Astrocyte of the spinal cord (primary cell): ENCODE results near the gene FNDC3A.

Source experiments
- DNase-seq: peaks from one replicate; pipeline ENCODE4 v3.0.0; 2011; ENCODE audit warnings: low read depth, low spot score
- H3K4me3 ChIP-seq: 2 replicates; pipeline ENCODE4 v1.5.1; 2011; ENCODE audit warnings: low read depth, mild to moderate bottlenecking, low read length, moderate library complexity
- in situ Hi-C: cut with HindIII; loops from 2 replicates; pipeline ENCODE4 v1.10.0; 2017; ENCODE audit warnings: low sequenced_read_pairs
- TF ChIP-seq, protein P1 (sequence below): IDR thresholded peaks from 2 replicates; pipeline ENCODE4 v1.5.1; 2012; ENCODE audit warnings: low read depth, mild to moderate bottlenecking, low read length, inconsistent platforms

Gene FNDC3A

DNA sequence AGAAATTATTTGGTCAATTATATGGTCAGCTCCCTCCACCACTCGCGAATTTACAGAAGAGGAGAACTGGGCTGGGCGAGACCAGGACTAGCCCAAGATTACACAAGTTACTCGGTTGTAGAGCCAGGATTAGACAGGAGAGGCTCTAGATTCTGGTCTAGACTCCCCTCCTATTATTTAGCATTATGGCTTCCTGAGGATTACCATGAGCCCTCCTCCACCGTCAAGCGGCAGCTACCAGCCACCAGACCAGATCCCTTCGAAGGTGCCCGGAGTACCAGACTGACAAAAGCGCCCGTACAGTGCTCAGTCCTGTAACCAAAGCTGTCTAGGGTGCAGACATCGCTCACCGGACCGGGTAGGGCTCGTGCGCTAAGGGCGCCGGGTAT is 243.9 kb downstream of the FNDC3A start:
- H3K4me3 ChIP-seq: no peak overlapping the region
- in situ Hi-C loops: no loop called here
- TF ChIP-seq, protein P1, sequence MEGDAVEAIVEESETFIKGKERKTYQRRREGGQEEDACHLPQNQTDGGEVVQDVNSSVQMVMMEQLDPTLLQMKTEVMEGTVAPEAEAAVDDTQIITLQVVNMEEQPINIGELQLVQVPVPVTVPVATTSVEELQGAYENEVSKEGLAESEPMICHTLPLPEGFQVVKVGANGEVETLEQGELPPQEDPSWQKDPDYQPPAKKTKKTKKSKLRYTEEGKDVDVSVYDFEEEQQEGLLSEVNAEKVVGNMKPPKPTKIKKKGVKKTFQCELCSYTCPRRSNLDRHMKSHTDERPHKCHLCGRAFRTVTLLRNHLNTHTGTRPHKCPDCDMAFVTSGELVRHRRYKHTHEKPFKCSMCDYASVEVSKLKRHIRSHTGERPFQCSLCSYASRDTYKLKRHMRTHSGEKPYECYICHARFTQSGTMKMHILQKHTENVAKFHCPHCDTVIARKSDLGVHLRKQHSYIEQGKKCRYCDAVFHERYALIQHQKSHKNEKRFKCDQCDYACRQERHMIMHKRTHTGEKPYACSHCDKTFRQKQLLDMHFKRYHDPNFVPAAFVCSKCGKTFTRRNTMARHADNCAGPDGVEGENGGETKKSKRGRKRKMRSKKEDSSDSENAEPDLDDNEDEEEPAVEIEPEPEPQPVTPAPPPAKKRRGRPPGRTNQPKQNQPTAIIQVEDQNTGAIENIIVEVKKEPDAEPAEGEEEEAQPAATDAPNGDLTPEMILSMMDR: no peak

DNA sequence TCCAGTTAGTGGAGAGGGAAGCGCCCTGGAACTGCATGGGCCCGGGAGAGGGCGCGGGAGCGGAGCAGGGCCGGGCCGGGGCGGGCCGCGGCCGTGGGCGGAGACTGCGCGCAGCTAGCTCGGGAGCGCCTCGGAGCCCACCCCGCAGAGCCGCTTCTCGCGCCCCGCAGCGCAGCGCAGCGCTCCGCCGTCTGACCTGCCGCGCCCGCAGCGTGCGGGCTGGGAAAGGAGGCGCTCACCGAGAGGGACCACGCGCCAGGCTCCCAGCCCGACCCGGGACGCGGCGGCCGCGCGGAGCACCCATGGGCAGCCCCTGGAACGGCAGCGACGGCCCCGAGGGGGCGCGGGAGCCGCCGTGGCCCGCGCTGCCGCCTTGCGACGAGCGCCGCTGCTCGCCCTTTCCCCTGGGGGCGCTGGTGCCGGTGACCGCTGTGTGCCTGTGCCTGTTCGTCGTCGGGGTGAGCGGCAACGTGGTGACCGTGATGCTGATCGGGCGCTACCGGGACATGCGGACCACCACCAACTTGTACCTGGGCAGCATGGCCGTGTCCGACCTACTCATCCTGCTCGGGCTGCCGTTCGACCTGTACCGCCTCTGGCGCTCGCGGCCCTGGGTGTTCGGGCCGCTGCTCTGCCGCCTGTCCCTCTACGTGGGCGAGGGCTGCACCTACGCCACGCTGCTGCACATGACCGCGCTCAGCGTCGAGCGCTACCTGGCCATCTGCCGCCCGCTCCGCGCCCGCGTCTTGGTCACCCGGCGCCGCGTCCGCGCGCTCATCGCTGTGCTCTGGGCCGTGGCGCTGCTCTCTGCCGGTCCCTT is 244.5 kb downstream of the FNDC3A start, which contains the start of gene MLNR:
TSS of gene MLNR (plus strand) at position 303 of the 820 bp plus-strand sequence. CDS start at position 303, 0 bp downstream.
- H3K4me3 ChIP-seq: no peak within 1 kb of the TSS
- DNase-seq: no peak

More for the DNA sequence above, 243.9 kb downstream of the FNDC3A start:
- DNase-seq: peak; percentile 17

DNA sequence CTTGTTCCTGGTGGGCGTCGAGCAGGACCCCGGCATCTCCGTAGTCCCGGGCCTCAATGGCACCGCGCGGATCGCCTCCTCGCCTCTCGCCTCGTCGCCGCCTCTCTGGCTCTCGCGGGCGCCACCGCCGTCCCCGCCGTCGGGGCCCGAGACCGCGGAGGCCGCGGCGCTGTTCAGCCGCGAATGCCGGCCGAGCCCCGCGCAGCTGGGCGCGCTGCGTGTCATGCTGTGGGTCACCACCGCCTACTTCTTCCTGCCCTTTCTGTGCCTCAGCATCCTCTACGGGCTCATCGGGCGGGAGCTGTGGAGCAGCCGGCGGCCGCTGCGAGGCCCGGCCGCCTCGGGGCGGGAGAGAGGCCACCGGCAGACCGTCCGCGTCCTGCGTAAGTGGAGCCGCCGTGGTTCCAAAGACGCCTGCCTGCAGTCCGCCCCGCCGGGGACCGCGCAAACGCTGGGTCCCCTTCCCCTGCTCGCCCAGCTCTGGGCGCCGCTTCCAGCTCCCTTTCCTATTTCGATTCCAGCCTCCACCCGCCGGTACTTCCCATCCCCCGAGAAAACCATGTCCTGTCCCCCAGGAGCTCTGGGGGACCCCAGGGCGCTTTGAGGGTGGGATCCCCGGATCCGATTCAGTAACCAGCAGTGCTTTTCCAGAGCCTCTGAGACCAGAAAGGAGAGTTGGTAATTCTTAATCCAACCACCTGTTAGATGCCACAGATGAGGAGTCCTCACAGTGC is 245.3 kb downstream of the FNDC3A start:
- TF ChIP-seq, protein P1: no peak
- in situ Hi-C loops: no loop called here
- H3K4me3 ChIP-seq: no peak overlapping the region
- no peak for DNase-seq

More for the DNA sequence above, 244.5 kb downstream of the FNDC3A start, which contains the start of gene MLNR:
- TF ChIP-seq, protein P1: peak; percentile 12
- in situ Hi-C loops: no loop called here

DNA sequence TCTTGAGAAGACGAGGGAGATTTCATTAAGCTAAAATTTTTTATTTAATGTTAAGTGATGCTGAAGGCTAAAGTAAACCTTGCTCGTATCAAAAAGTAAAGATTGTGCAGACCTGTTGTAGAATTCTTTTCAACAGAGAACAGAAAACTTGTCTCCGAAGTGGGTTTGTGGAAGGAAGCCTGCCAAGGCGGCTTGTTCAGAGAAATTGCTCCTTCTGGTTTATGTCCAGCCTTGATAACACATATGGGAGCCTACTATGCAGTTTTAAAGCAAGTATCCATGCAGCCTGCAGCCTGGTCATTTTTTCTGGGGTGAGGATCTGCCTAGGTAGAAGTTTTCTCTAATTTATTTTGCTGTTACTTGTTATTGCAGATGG is 245.9 kb downstream of the FNDC3A start:
- in situ Hi-C loops: no loop called here
- TF ChIP-seq, protein P1: no peak

DNA sequence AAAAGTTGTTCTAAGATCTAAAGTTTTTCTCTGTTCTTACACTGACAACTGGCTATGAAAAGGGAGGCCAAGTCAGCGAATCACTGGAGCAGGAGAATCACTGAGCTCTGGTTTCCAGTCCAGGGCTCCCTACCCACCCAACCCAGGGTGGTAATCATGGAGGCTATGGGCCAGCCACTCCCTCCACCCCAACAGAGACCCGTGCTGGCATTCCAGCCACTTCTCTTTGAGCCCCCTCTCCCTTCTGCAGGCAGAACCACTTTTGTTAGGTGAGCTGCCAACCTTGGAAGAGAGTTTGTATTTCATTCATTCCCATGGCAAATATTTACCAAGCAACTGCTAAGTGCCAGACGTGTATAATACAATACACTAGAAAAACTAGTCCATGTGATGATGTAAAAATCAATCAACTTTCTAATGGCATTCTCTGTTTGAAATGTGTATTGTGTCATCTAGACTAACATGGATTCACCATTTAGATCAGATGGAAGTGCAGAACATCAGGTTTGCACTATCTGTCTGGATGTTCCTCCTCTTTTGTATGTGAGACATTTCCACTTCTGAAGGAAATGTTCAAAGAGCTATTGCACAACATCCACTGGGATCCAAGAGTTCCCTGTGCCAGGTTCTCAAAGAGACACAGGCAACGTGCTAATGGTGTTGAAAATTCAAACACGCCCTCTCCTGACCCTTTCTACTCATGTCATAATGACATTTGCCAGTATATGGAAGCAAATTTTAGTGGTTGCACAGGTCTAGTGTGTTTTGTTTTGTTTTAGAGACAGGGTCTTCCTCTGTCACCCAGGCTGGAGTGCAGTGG is 249.7 kb downstream of the FNDC3A start:
- TF ChIP-seq, protein P1: no peak
- in situ Hi-C loops: no loop called here
- DNase-seq: no peak
- H3K4me3 ChIP-seq: no peak overlapping the region

More for the DNA sequence above, 245.9 kb downstream of the FNDC3A start:
- DNase-seq: no peak
- no peak overlapping the region for H3K4me3 ChIP-seq

DNA sequence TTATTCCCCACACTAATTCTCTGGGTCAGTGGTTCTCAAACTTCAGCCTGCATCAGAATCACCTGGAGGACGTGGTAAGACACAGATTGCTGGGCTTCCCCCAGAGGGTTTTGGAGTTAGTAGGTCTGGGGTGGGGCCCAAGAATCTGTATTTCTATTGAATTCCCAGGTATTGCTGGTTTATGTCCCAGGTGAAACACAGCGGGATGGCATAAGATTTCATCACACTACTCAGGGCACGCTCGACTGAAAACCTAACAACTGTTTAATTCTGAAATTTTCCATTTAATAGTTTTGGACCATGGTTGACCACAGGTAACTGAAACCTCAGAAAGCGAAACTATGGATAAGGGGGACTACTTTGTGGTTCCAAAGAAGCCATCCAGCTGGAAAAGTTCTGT is 250.9 kb downstream of the FNDC3A start:
- in situ Hi-C loops: no loop called here
- no peak overlapping the region for H3K4me3 ChIP-seq
- no peak for DNase-seq
- TF ChIP-seq, protein P1: no peak
